Muscle layer of colon (tissue), 2 donors: ENCODE measurements around the gene KCNQ1.

Experiments used
- H3K27ac ChIP-seq: one replicate; pipeline ENCODE4 v1.7.0; 2013; ENCODE audit warnings: low read depth, mild to moderate bottlenecking, low read length, moderate library complexity
- H3K27me3 ChIP-seq, 2 donors: one replicate each; pipeline ENCODE4 v1.7.0; 2013; ENCODE audit warnings: low read length in 2 of 2, mild to moderate bottlenecking in 2 of 2; ENCODE audit not compliant: insufficient read depth in 2 of 2, control insufficient read depth in 1 of 2
- H3K36me3 ChIP-seq: one replicate; pipeline ENCODE4 v1.7.0; 2013; ENCODE audit warnings: mild to moderate bottlenecking, low read length; ENCODE audit not compliant: insufficient read depth
- H3K4me1 ChIP-seq: one replicate; pipeline ENCODE4 v1.7.0; 2013; ENCODE audit warnings: mild to moderate bottlenecking, low read length; ENCODE audit not compliant: insufficient read depth
- H3K4me3 ChIP-seq, 2 donors: one replicate each; pipeline ENCODE4 v1.7.0; 2013; ENCODE audit warnings: low read length in 2 of 2, low read depth in 1 of 2, mild to moderate bottlenecking in 1 of 2, moderate library complexity in 1 of 2
- H3K9ac ChIP-seq: one replicate; pipeline ENCODE4 v1.7.0; 2013; ENCODE audit warnings: low read length
- H3K9me3 ChIP-seq: one replicate; pipeline ENCODE4 v1.7.0; 2013; ENCODE audit warnings: mild to moderate bottlenecking, low read length
- donor health status: abdominal sarcoma.
- donor health status: Adenocarcinoma of cecum.

KCNQ1 gene

GRCh38 chr11:2577991-2578928 lies 133.5 kb downstream of the KCNQ1 start:
- no peak overlapping the region for H3K27ac ChIP-seq

GRCh38 chr11:2578929-2579270 lies 134.1 kb downstream of the KCNQ1 start:
- H3K9me3 ChIP-seq: no peaks in the 10 kb centered on the region
- H3K27me3 ChIP-seq: no peaks in the 10 kb centered on the region
- H3K27ac ChIP-seq: no peak overlapping the region
- H3K4me1 ChIP-seq: no peaks in the 10 kb centered on the region
- H3K36me3 ChIP-seq: no peaks in the 10 kb centered on the region
- H3K4me3 ChIP-seq: no peak overlapping the region
- H3K9ac ChIP-seq: no peak overlapping the region

More at GRCh38 chr11:2577991-2578928, 133.5 kb downstream of the KCNQ1 start:
- no peak overlapping the region for H3K4me3 ChIP-seq
- no peaks in the 10 kb centered on the region for H3K36me3 ChIP-seq
- H3K27me3 ChIP-seq: no peaks in the 10 kb centered on the region
- no peak overlapping the region for H3K9ac ChIP-seq
- H3K9me3 ChIP-seq: no peaks in the 10 kb centered on the region
- no peaks in the 10 kb centered on the region for H3K4me1 ChIP-seq

GRCh38 chr11:2579315-2580060 lies 134.7 kb downstream of the KCNQ1 start:
- H3K9ac ChIP-seq: no peak overlapping the region
- H3K4me1 ChIP-seq: no peaks in the 10 kb centered on the region
- no peaks in the 10 kb centered on the region for H3K27me3 ChIP-seq
- no peaks in the 10 kb centered on the region for H3K36me3 ChIP-seq
- no peak overlapping the region for H3K4me3 ChIP-seq
- no peaks in the 10 kb centered on the region for H3K9me3 ChIP-seq
- no peak overlapping the region for H3K27ac ChIP-seq

GRCh38 chr11:2580061-2580421 lies 135.2 kb downstream of the KCNQ1 start:
- H3K4me1 ChIP-seq: no peaks in the 10 kb centered on the region

GRCh38 chr11:2580571-2581001 lies 135.8 kb downstream of the KCNQ1 start:
- no peaks in the 10 kb centered on the region for H3K9me3 ChIP-seq

More at GRCh38 chr11:2580061-2580421, 135.2 kb downstream of the KCNQ1 start:
- Histone ChIP-seq H3K9me3 (no peaks in the 10 kb centered on the region), H3K36me3 (no peaks in the 10 kb centered on the region), H3K9ac (no peak overlapping the region), H3K4me3 (no peak overlapping the region), H3K27ac (no peak overlapping the region), H3K27me3 (no peaks in the 10 kb centered on the region)

GRCh38 chr11:2581151-2581930 lies 136.5 kb downstream of the KCNQ1 start:
- H3K27ac ChIP-seq: no peak overlapping the region
- no peaks in the 10 kb centered on the region for H3K4me1 ChIP-seq
- no peaks in the 10 kb centered on the region for H3K27me3 ChIP-seq
- H3K9ac ChIP-seq: no peak overlapping the region
- no peaks in the 10 kb centered on the region for H3K9me3 ChIP-seq
- no peaks in the 10 kb centered on the region for H3K36me3 ChIP-seq
- no peak overlapping the region for H3K4me3 ChIP-seq

More at GRCh38 chr11:2580571-2581001, 135.8 kb downstream of the KCNQ1 start:
- Histone ChIP-seq H3K4me3 (no peak overlapping the region), H3K4me1 (no peaks in the 10 kb centered on the region), H3K9ac (no peak overlapping the region), H3K27me3 (no peaks in the 10 kb centered on the region), H3K36me3 (no peaks in the 10 kb centered on the region), H3K27ac (no peak overlapping the region)

GRCh38 chr11:2581931-2582350 lies 137.1 kb downstream of the KCNQ1 start:
- Histone ChIP-seq H3K9me3 (no peaks in the 10 kb centered on the region), H3K4me3 (no peak overlapping the region), H3K4me1 (no peaks in the 10 kb centered on the region), H3K27me3 (no peaks in the 10 kb centered on the region), H3K27ac (no peak overlapping the region), H3K9ac (no peak overlapping the region), H3K36me3 (no peaks in the 10 kb centered on the region)

- Histone ChIP-seq H3K4me1 (no peaks in the 10 kb centered on the region), H3K27ac (no peak overlapping the region)
Observed at GRCh38 chr11:2582351-2582945, 137.6 kb downstream of the KCNQ1 start.

GRCh38 chr11:2582946-2583604 lies 138.3 kb downstream of the KCNQ1 start:
- Histone ChIP-seq H3K9me3 (no peaks in the 10 kb centered on the region), H3K4me3 (no peak overlapping the region), H3K36me3 (no peaks in the 10 kb centered on the region), H3K27me3 (no peaks in the 10 kb centered on the region), H3K9ac (no peak overlapping the region), H3K27ac (no peak overlapping the region), H3K4me1 (no peaks in the 10 kb centered on the region)

More at GRCh38 chr11:2582351-2582945, 137.6 kb downstream of the KCNQ1 start:
- no peaks in the 10 kb centered on the region for H3K9me3 ChIP-seq
- H3K4me3 ChIP-seq: no peak overlapping the region
- no peaks in the 10 kb centered on the region for H3K27me3 ChIP-seq
- H3K9ac ChIP-seq: no peak overlapping the region
- no peaks in the 10 kb centered on the region for H3K36me3 ChIP-seq

- H3K9me3 ChIP-seq: no peaks in the 10 kb centered on the region
- no peaks in the 10 kb centered on the region for H3K27me3 ChIP-seq
- no peak overlapping the region for H3K27ac ChIP-seq
- no peaks in the 10 kb centered on the region for H3K4me1 ChIP-seq
- H3K4me3 ChIP-seq: no peak overlapping the region
- no peak overlapping the region for H3K9ac ChIP-seq
- H3K36me3 ChIP-seq: no peaks in the 10 kb centered on the region
Observed at GRCh38 chr11:2583605-2583958, 138.8 kb downstream of the KCNQ1 start.
